NCI-H1105 treated with DMSO at 0.1 percent for 48 hours (cell line): ENCODE results near the gene OR8B8.
"Not testable (repeated sequence)": the region's sequence is repeated elsewhere in the genome, so short reads cannot be mapped to it uniquely, and the experiment has no call there.

Experiments used
- DNase-seq: peaks from one replicate; lab custom pipeline; 2025; lab: John Stamatoyannopoulos, UW

OR8B8 gene

GRCh38 chr11:124445646-124446150, at the start of gene OR8B8:
Gene OR8B8 (minus strand): TSS chr11:124445696. CDS start chr11:124441085, 4,611 bp downstream.
- no peak for DNase-seq

DNA sequence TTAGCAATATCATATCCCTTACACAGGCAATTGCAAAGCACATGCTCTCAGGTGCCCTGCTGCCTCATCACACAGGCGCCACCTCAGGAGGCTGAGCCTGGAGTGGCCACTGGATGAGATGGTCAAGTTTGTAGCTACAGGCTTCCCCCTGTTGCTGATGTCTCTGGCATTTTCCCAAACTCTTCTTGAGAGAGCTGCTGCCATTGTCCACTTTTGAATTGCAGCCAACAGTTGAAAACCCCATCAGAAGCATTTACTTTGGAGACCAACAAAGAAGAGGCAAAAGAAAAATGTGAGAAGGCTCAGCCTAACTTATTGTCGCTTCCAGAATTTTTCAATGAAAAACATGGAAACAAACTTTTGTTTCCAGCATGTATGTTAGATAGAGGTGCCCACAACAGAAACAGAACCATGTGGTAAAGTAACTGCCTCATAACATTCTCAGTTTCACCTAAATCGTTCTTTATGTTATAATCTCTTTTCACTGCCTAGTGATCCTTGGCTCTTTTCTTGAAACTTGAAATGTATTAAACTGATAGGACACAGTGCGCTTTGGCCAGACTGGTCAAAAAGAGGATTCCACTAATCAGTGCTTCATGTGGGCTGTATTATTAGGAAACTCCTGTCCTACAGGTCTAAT, 47.6 kb upstream of the OR8B8 start:
- DNase-seq: no peak

DNA sequence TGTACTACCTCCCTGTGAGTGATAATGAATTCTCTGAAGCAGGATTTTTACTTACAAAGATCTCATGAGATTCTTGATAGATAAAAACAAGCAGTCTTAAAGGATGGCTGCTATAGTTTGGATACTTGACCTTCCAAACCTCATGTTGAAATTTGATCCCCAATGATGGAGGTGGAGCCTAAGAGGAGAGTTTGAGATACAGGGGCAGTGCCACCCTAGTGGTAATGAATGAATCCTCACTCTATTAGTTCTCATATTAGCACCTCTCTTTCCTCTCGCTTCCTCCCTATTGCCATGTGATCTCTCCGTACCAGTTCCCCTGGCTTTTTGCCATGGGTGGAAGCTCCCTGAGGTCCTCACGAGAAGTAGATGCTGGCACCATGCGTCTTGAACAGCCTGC, 37.9 kb upstream of the OR8B8 start:
- no peak for DNase-seq

DNA sequence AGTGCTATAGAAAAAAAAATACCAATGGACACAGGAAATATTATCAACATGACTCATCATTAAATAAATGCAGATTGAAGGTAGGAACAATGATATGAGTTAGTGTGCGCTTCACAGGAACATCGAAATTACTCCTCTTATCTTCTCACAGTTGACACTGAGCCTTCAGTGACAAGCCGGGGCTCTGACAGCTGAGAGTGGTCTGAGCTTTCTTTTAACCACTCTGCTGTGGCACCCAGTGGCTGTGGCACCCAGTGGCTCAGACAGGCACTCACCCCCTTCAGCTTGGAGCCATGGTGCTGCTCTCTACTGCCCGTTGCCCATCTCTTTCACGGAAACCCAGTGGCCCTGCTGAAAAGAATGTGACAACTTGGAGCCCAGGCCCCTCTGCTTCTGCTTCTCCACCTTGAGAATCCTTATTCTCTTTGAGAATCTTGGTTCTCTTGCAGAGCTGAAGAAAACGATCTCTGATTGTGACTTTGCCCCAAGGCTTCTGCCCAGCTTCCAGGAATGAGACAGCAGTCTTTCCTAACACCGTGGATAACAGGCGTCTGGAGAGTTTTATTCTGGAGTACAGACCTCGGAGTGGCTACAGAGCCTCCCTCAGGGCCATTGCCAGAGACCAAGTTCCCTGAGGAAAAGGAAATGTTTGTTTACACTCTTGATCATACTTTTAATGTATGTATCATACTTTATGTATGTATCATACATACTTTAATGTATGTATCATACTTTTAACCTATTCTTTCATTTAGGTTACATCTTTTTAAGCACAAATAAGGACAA, 37.1 kb upstream of the OR8B8 start:
- no peak for DNase-seq

GRCh38 chr11:124481365-124482323, 36.1 kb upstream of the OR8B8 start:
- peak; percentile 65 for DNase-seq

DNA sequence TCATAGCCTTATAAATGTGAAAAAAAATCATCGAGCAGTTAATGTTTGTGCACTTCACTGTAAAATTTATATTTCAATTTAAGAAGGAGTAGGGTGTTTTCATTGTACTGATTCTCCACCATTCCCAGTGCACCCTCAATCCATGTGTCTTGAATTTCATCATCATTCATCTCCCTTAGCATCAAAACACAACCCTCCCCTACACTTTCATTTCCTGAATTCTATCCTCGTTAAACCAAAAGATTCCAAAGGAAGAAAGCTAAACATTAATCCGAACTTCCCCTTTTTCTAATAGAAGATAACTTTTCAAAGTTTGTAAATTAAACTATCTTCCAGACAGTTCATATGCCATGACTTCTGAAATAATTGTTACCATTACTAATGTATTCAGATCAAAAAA, 34.1 kb upstream of the OR8B8 start:
- no peak for DNase-seq

DNA sequence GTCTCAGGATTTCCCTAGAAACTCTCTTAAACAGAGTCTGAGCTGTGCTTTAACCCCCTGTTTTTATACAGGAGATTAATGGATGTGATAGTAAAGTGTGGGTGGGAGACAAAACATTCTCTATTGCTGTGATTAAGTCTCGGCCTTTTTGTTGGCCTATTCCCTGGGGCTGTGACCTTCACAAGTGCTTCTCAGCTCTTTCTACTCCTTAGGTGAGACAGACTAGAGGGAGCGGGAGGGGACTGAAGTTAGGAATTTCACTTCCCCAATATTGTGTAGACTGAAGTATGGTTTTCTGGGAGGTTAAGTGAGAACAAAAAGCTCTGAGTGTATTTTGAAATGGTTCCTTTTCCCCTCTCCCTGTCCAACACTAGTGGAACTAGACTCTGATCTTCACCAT, 29.8 kb upstream of the OR8B8 start:
- DNase-seq: no peak

GRCh38 chr11:124474779-124475178, 29.3 kb upstream of the OR8B8 start:
- DNase-seq: no peak

GRCh38 chr11:124474079-124474478, 28.6 kb upstream of the OR8B8 start:
- DNase-seq: no peak

- no peak for DNase-seq
These were observed 28.0 kb upstream of the OR8B8 start for GRCh38 chr11:124473476-124473875.

- DNase-seq: no peak
These were observed 25.2 kb upstream of the OR8B8 start for GRCh38 chr11:124470561-124471227.

- DNase-seq: no peak
These were observed 22.0 kb upstream of the OR8B8 start for GRCh38 chr11:124467381-124467927.

DNA sequence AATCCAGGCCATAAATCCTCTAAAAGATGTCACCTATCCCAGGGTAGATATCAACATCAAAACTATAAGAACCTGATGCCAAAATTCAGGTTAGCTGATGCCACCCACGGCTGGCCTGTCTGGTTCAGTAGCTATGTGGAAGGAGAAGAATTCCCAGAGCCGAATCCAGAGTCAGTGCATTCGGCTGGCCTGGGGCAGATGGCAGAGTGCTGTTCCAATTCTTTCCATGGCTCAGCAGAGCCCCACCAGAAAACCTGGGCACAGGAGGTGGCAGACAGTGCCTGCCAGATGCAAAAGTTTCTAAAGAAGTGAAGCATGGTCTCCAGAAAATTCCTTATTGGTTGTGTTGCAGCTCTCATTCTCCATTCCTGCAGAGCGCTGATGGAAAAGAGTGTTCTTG, 19.9 kb upstream of the OR8B8 start:
- no peak for DNase-seq

DNA sequence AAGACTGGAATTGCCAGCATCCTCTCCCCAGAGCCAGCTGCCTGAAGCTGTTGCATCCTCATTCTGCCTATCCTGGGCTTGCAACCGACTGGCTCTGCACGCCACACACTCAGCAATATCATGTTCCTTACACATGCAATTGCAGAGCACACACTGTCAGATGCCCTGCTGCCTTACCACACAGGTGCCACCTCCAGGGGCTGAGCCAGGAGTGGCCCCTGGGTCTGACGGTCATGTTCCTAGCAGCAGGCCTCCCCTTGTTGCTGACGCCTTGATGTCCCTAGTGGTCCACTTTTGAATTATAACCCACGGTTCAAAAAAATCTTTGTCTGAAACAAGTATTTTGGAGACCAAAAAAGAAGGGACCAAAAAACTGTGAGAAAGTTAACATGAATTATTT, 18.5 kb upstream of the OR8B8 start:
- DNase-seq: no peak

GRCh38 chr11:124463324-124463723, 17.8 kb upstream of the OR8B8 start:
- DNase-seq: no peak

- DNase-seq: no peak
These were observed 15.0 kb upstream of the OR8B8 start for GRCh38 chr11:124460459-124460858.

GRCh38 chr11:124459379-124459778, 13.9 kb upstream of the OR8B8 start:
- not testable (repeated sequence) for DNase-seq

DNA sequence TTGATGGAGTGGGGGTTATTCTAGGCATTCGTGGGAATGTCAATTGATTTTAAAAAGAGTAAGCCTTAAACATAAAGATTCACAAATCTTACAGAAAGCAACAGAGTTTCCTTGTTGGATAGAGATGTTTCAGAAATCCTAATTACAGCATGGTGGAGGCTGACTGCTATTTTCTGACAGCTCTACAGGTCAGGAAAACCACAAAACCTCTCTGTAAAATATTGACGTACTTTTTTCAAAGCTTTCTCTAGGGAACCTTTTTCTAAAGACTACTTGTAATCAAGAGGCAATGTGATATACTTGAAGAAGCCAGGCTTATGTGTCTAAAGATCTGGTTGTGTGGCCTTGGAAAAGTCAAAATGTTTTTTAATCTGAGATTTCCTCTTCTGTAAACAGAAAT, 9.1 kb upstream of the OR8B8 start:
- no peak for DNase-seq

- no peak for DNase-seq
These were observed 1.4 kb upstream of the OR8B8 start for GRCh38 chr11:124446916-124447315.

- DNase-seq: no peak
These were observed 2.6 kb downstream of the OR8B8 start for GRCh38 chr11:124442847-124443246.

DNA sequence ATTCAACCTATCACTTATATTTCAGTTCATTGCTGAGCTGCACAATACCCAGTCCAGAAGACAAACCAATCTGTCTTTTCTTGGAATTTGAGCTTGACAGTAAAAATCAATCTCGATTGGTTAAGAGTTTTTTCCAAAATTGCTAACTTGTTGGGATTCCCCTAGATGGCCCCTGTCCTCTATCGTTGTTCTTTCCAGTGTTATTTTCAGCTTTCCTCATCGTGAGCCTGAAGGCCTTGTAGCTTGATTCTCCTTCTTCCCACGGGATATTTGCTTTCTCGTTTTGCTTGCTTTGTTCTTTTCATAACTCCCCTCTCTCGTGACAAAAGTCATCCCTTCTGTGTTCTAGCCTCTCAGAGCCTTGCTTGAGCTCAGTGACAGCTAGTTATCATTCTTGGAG, 3.1 kb downstream of the OR8B8 start:
- no peak for DNase-seq
